Colonic mucosa (tissue), 4 donors: ENCODE data around the gene RUNX2. TPM values are rescaled to one million over a fixed set of nuclear protein-coding genes. Genes with fewer than 3 reads are reported as not detected.

ENCODE experiments used
- DNase-seq: peaks from one replicate; pipeline ENCODE4 v3.0.0-alpha.2; 2020
- H3K27ac ChIP-seq: fragments of 200-600 bp; one replicate; pipeline ENCODE4 v1.8.0; 2021
- H3K27me3 ChIP-seq: fragments of 200-600 bp; one replicate; pipeline ENCODE4 v1.8.0; 2021
- H3K36me3 ChIP-seq: fragments of 200-600 bp; one replicate; pipeline ENCODE4 v1.8.0; 2021
- H3K4me1 ChIP-seq: fragments of 200-600 bp; one replicate; pipeline ENCODE4 v1.8.0; 2021; ENCODE audit warnings: mild to moderate bottlenecking
- H3K4me3 ChIP-seq: fragments of 200-600 bp; one replicate; pipeline ENCODE4 v1.8.0; 2021
- H3K9ac ChIP-seq, 2 donors: one replicate each; pipeline ENCODE4 v1.7.0; 2013; ENCODE audit warnings: control low read depth in 2 of 2, low read depth in 2 of 2, low read length in 2 of 2
- H3K9me3 ChIP-seq: fragments of 200-600 bp; one replicate; pipeline ENCODE4 v1.8.0; 2021
- CTCF ChIP-seq: fragments of 200-600 bp; IDR thresholded peaks from one replicate; pipeline ENCODE4 v1.8.0; 2022; ENCODE audit warnings: antibody characterized with exemption, mild to moderate bottlenecking
- intact Hi-C: fragments of 100-400 bp; cut with DNase I; formaldehyde crosslinking; loops from one replicate; pipeline ENCODE4 v1.14.1; 2022
- total RNA-seq, 2 donors: library from RNA; stranded (reverse); fragmentation: NEBNext Ultra II Directional in 1 of 2; extraction: Animal tissue kit (Norgen Biotek cat#: 25700) in 1 of 2; gene quantifications; one replicate each; pipeline ENCODE4 v1.2.1, GENCODE V29; 2021
- donor health status: healthy.
- donor health status: DM: no; HTN: no; CAD: no.
- donor health status: DM: no; HTN: no; CAD: no.

The RUNX2 gene
- total RNA-seq, 2 donors from 2014 or later = 1.7 to 2.6 TPM

GRCh38 chr6:45377554-45378333 is 49.6 kb downstream of the RUNX2 start, which contains the start of gene SUPT3H:
Gene SUPT3H, minus strand, starts transcription at chr6:45377934.
- TF ChIP-seq CTCF = no peak
- no peaks in the 10 kb centered on the region for H3K27me3 ChIP-seq
- H3K27ac ChIP-seq = peak within 1 kb of the TSS; percentile 89
- peak within 1 kb of the TSS; percentile 68 for H3K4me3 ChIP-seq
- DNase-seq = peak; percentile 90
- H3K9me3 ChIP-seq = no peaks in the 10 kb centered on the region
- H3K4me1 ChIP-seq = no peaks in the 10 kb centered on the region
- no peaks in the 10 kb centered on the region for H3K36me3 ChIP-seq
- H3K9ac ChIP-seq = peak within 1 kb of the TSS; percentile 86 to 97
- intact Hi-C loops = no loop called here

GRCh38 chr6:45378334-45378926 is 50.3 kb downstream of the RUNX2 start:
- Histone ChIP-seq H3K36me3 (no peaks in the 10 kb centered on the region), H3K9me3 (no peaks in the 10 kb centered on the region), H3K9ac (peak overlapping the region; percentile 86 to 97), H3K27me3 (no peaks in the 10 kb centered on the region), H3K27ac (peak overlapping the region; percentile 89), H3K4me1 (no peaks in the 10 kb centered on the region), H3K4me3 (peak overlapping the region; percentile 68)
- DNase-seq = no peak
- intact Hi-C loops = no loop called here
- TF ChIP-seq CTCF = no peak

- H3K27me3 ChIP-seq = no peaks in the 10 kb centered on the region
- no peaks in the 10 kb centered on the region for H3K36me3 ChIP-seq
- H3K4me3 ChIP-seq = no peak overlapping the region
- DNase-seq = no peak
- intact Hi-C loops = no loop called here
- no peaks in the 10 kb centered on the region for H3K9me3 ChIP-seq
- no peak overlapping the region for H3K27ac ChIP-seq
- no peaks in the 10 kb centered on the region for H3K4me1 ChIP-seq
- no peak for TF ChIP-seq CTCF
- H3K9ac ChIP-seq = no peak overlapping the region
Measured at GRCh38 chr6:45382391-45382790, 54.3 kb downstream of the RUNX2 start.

- Histone ChIP-seq H3K4me3 (no peak overlapping the region), H3K27ac (no peak overlapping the region), H3K36me3 (no peaks in the 10 kb centered on the region), H3K9me3 (no peaks in the 10 kb centered on the region), H3K4me1 (no peaks in the 10 kb centered on the region), H3K27me3 (no peaks in the 10 kb centered on the region), H3K9ac (no peak overlapping the region)
- no peak for TF ChIP-seq CTCF
- intact Hi-C loops = no loop called here
- DNase-seq = no peak
Measured at GRCh38 chr6:45386501-45386900, 58.4 kb downstream of the RUNX2 start.

GRCh38 chr6:45387236-45387635 is 59.1 kb downstream of the RUNX2 start:
- TF ChIP-seq CTCF = no peak
- no peaks in the 10 kb centered on the region for H3K9me3 ChIP-seq
- H3K4me3 ChIP-seq = no peak overlapping the region
- no peaks in the 10 kb centered on the region for H3K27me3 ChIP-seq
- intact Hi-C loops = no loop called here
- H3K27ac ChIP-seq = no peak overlapping the region
- DNase-seq = no peak
- no peak overlapping the region for H3K9ac ChIP-seq
- no peaks in the 10 kb centered on the region for H3K4me1 ChIP-seq
- H3K36me3 ChIP-seq = no peaks in the 10 kb centered on the region
